ENCODE measurements around the gene ERCC6L2. TPM values are rescaled to one million over a fixed set of nuclear protein-coding genes. Genes with fewer than 3 reads are reported as not detected.

Gene ERCC6L2
- total and polyA plus RNA-seq, 2 donors (not counting 1 experiment from before 2014, with no cell fraction given): 10.1 to 52.0 TPM

- H3K27me3 Mint-ChIP-seq: no peaks in the 10 kb centered on the region
- Histone ChIP-seq H3K4me3 (ENCODE audit: control extremely low read depth in 1 of 5, extremely low read depth in 1 of 5, insufficient read depth in 1 of 5, low read depth in 2 of 5, low read length in 4 of 5) (no peak overlapping the region), H3K4me2 (replicated peaks; ENCODE audit: low read depth, low read length, poor library complexity, severe bottlenecking) (no peak overlapping the region), H3K79me2 (ENCODE audit: control insufficient read depth, insufficient read depth, low read length) (no peaks in the 10 kb centered on the region), H3K9ac (ENCODE audit: low read length) (no peak overlapping the region), H3K27me3 (replicated peaks in 1 of 4; ENCODE audit: control extremely low read depth in 1 of 4, control insufficient read depth in 3 of 4, insufficient read depth in 4 of 4, low read length in 3 of 4) (no peaks in the 10 kb centered on the region), H3K4me1 (ENCODE audit: control insufficient read depth in 2 of 2, insufficient read depth in 2 of 2, low read length in 2 of 2) (no peaks in the 10 kb centered on the region), H4K20me1 (ENCODE audit: control insufficient read depth, insufficient read depth, low read length, poor library complexity, severe bottlenecking) (no peaks in the 10 kb centered on the region), H2AFZ (ENCODE audit: insufficient read depth, low read depth, low read length, poor library complexity, severe bottlenecking) (no peak overlapping the region), H3K9me3 (ENCODE audit: control extremely low read depth in 1 of 3, control insufficient read depth in 2 of 3, insufficient read depth in 1 of 3, low read length in 2 of 3) (peaks cover 0 to 9% (median 4%) of the 10 kb centered on the region in 3 donors), H3K27ac (ENCODE audit: low read length in 2 of 2) (no peak overlapping the region), H3K36me3 (replicated peaks in 1 of 2; ENCODE audit: control extremely low read depth in 1 of 2, control insufficient read depth in 1 of 2, extremely low read depth in 1 of 2, insufficient read depth in 2 of 2, low read length in 1 of 2) (peaks cover 10 to 24% of the 10 kb centered on the region in 2 experiments)
- POLR2A ChIA-PET: interaction anchor here (0.5 kb wide), 1 partner anchor 1300 kb away, joined by 8 read pairs; no protein-coding TSS in a partner anchor
- ATAC-seq (ENCODE audit: low read depth) (no peak), DNase-seq (no peak)
- H3K27ac Mint-ChIP-seq: no peak overlapping the region
- H3K9me3 Mint-ChIP-seq (ENCODE audit: insufficient read depth): peaks cover 11% of the 10 kb centered on the region
- no peak for TF ChIP-seq EZH2 (IDR thresholded peaks at IDR 0.05; ENCODE audit: borderline replicate concordance, insufficient read depth, low read depth, low read length, poor library complexity, severe bottlenecking)
- TF ChIP-seq, protein P1, sequence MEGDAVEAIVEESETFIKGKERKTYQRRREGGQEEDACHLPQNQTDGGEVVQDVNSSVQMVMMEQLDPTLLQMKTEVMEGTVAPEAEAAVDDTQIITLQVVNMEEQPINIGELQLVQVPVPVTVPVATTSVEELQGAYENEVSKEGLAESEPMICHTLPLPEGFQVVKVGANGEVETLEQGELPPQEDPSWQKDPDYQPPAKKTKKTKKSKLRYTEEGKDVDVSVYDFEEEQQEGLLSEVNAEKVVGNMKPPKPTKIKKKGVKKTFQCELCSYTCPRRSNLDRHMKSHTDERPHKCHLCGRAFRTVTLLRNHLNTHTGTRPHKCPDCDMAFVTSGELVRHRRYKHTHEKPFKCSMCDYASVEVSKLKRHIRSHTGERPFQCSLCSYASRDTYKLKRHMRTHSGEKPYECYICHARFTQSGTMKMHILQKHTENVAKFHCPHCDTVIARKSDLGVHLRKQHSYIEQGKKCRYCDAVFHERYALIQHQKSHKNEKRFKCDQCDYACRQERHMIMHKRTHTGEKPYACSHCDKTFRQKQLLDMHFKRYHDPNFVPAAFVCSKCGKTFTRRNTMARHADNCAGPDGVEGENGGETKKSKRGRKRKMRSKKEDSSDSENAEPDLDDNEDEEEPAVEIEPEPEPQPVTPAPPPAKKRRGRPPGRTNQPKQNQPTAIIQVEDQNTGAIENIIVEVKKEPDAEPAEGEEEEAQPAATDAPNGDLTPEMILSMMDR (IDR thresholded peaks at IDR 0.05): no peak
- 100% methylated on average over 1 of the region's 1 CpG for WGBS (ENCODE audit: insufficient coverage)
- CTCF ChIA-PET: no interaction called here
- H3K4me1 Mint-ChIP-seq: no peaks in the 10 kb centered on the region
- no peak overlapping the region for H3K4me3 Mint-ChIP-seq
- intact Hi-C loops (cut with micrococcal nuclease): no loop called here
Observed at GRCh38 chr9:95939472-95939871, 64.0 kb downstream of the ERCC6L2 start.

- Mint-ChIP-seq H3K27me3 (no peaks in the 10 kb centered on the region), H3K4me3 (no peak overlapping the region), H3K27ac (no peak overlapping the region), H3K9me3 (ENCODE audit: insufficient read depth) (peaks cover 13% of the 10 kb centered on the region), H3K4me1 (no peaks in the 10 kb centered on the region)
- H3K27ac ChIP-seq (ENCODE audit: low read length in 2 of 2): no peak overlapping the region
- DNase-seq (no peak), ATAC-seq (ENCODE audit: low read depth) (no peak)
- H3K9ac ChIP-seq (ENCODE audit: low read length): no peak overlapping the region
- POLR2A ChIA-PET: no interaction called here
- peaks cover 10 to 24% of the 10 kb centered on the region in 2 experiments for H3K36me3 ChIP-seq (replicated peaks in 1 of 2; ENCODE audit: control extremely low read depth in 1 of 2, control insufficient read depth in 1 of 2, extremely low read depth in 1 of 2, insufficient read depth in 2 of 2, low read length in 1 of 2)
- H3K4me3 ChIP-seq (ENCODE audit: control extremely low read depth in 1 of 5, extremely low read depth in 1 of 5, insufficient read depth in 1 of 5, low read depth in 2 of 5, low read length in 4 of 5): no peak overlapping the region
- H4K20me1 ChIP-seq (ENCODE audit: control insufficient read depth, insufficient read depth, low read length, poor library complexity, severe bottlenecking): no peaks in the 10 kb centered on the region
- no peaks in the 10 kb centered on the region for H3K4me1 ChIP-seq (ENCODE audit: control insufficient read depth in 2 of 2, insufficient read depth in 2 of 2, low read length in 2 of 2)
- peaks cover 0 to 9% (median 4%) of the 10 kb centered on the region in 3 donors for H3K9me3 ChIP-seq (ENCODE audit: control extremely low read depth in 1 of 3, control insufficient read depth in 2 of 3, insufficient read depth in 1 of 3, low read length in 2 of 3)
- no peaks in the 10 kb centered on the region for H3K79me2 ChIP-seq (ENCODE audit: control insufficient read depth, insufficient read depth, low read length)
- H3K27me3 ChIP-seq (replicated peaks in 1 of 4; ENCODE audit: control extremely low read depth in 1 of 4, control insufficient read depth in 3 of 4, insufficient read depth in 4 of 4, low read length in 3 of 4): no peaks in the 10 kb centered on the region
- no peak overlapping the region for H2AFZ ChIP-seq (ENCODE audit: insufficient read depth, low read depth, low read length, poor library complexity, severe bottlenecking)
- no peak overlapping the region for H3K4me2 ChIP-seq (replicated peaks; ENCODE audit: low read depth, low read length, poor library complexity, severe bottlenecking)
- no CpG with 5 or more reads among the region's 2 CpGs for WGBS (ENCODE audit: insufficient coverage)
- no peak for TF ChIP-seq EZH2 (IDR thresholded peaks at IDR 0.05; ENCODE audit: borderline replicate concordance, insufficient read depth, low read depth, low read length, poor library complexity, severe bottlenecking)
- TF ChIP-seq, protein P1 (IDR thresholded peaks at IDR 0.05): no peak
- intact Hi-C loops (cut with micrococcal nuclease): no loop called here
- CTCF ChIA-PET: no interaction called here
Observed at GRCh38 chr9:95940265-95940664, 64.8 kb downstream of the ERCC6L2 start.

Data from B cell (primary cell).